ENCODE measurements around the gene CELSR1.

CELSR1 gene

DNA sequence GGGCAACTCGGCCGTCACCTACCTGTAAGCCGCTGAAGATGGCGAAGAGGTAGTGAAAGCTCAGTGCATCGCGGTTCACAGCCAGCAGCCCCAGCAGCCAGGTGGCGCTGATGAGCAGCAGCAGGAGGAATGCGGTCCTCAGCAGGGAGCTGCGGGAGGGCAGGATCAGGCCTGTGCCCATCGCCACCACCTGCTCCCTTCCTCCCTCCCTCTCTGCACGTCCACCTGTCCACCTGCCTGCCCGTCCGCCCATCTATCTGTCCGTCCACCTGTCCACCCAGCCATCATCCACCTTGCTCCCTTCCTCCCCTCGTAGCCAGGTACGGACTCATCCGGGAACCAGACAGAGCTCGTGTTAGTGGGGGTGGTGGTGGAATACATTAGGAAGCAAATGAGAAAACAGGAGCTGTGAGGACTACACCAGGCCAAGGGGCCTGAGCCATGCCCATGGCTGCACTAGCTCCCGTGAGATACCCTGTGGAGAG is 169.7 kb downstream of the CELSR1 start:
- peaks cover 30 to 43% of the 10 kb centered on the region in 2 experiments for H3K36me3 ChIP-seq (ENCODE audit: control insufficient read depth in 1 of 2, insufficient read depth in 2 of 2, low read length in 2 of 2)
- no peak overlapping the region for H2AK5ac ChIP-seq (ENCODE audit: low read length)
- no peak overlapping the region for H3K18ac ChIP-seq (ENCODE audit: low read length)
- H2BK5ac ChIP-seq (ENCODE audit: low read depth, low read length, poor library complexity) = no peak overlapping the region
- peaks cover 2% of the 10 kb centered on the region for H3K9me3 ChIP-seq (ENCODE audit: insufficient read depth, low read depth, low read length)
- no peak overlapping the region for H4K12ac ChIP-seq (ENCODE audit: low read depth, low read length)
- H4K8ac ChIP-seq (ENCODE audit: low read depth, low read length) = no peak overlapping the region
- no peak overlapping the region for H3K23ac ChIP-seq (ENCODE audit: low read length)
- DNase-seq = peak; percentile 59 to 86
- no peaks in the 10 kb centered on the region for H3K27me3 ChIP-seq (ENCODE audit: insufficient read depth, low read length)
- H2BK120ac ChIP-seq (ENCODE audit: insufficient read depth, low read length, poor library complexity) = no peak overlapping the region
- no peak overlapping the region for H3K14ac ChIP-seq (ENCODE audit: low read length)
- H3K79me2 ChIP-seq (ENCODE audit: control insufficient read depth, insufficient read depth, low read length, poor library complexity) = no peaks in the 10 kb centered on the region
- H3K4me2 ChIP-seq (ENCODE audit: low read length) = no peak overlapping the region
- H3K27ac ChIP-seq (ENCODE audit: low read depth, low read length) = no peak overlapping the region
- no peak overlapping the region for H2AFZ ChIP-seq (ENCODE audit: insufficient read depth, low read length, poor library complexity)
- no peak overlapping the region for H4K91ac ChIP-seq (ENCODE audit: low read depth, low read length)
- H3K4me3 ChIP-seq (ENCODE audit: low read depth, low read length) = no peak overlapping the region
- no CpG with 5 or more reads among the region's 19 CpGs for WGBS (ENCODE audit: extremely low coverage, insufficient coverage, insufficient read length)
- no peak overlapping the region for H3K4ac ChIP-seq (ENCODE audit: low read depth, low read length)
- H2BK12ac ChIP-seq (ENCODE audit: low read length) = no peak overlapping the region
- no peaks in the 10 kb centered on the region for H3K79me1 ChIP-seq (ENCODE audit: low read length)
- H3K4me1 ChIP-seq (ENCODE audit: control insufficient read depth in 1 of 2, insufficient read depth in 2 of 2, low read length in 2 of 2) = peaks cover 0 to 2% of the 10 kb centered on the region in 2 experiments
- H3K9ac ChIP-seq (ENCODE audit: low read length) = no peak overlapping the region

DNA sequence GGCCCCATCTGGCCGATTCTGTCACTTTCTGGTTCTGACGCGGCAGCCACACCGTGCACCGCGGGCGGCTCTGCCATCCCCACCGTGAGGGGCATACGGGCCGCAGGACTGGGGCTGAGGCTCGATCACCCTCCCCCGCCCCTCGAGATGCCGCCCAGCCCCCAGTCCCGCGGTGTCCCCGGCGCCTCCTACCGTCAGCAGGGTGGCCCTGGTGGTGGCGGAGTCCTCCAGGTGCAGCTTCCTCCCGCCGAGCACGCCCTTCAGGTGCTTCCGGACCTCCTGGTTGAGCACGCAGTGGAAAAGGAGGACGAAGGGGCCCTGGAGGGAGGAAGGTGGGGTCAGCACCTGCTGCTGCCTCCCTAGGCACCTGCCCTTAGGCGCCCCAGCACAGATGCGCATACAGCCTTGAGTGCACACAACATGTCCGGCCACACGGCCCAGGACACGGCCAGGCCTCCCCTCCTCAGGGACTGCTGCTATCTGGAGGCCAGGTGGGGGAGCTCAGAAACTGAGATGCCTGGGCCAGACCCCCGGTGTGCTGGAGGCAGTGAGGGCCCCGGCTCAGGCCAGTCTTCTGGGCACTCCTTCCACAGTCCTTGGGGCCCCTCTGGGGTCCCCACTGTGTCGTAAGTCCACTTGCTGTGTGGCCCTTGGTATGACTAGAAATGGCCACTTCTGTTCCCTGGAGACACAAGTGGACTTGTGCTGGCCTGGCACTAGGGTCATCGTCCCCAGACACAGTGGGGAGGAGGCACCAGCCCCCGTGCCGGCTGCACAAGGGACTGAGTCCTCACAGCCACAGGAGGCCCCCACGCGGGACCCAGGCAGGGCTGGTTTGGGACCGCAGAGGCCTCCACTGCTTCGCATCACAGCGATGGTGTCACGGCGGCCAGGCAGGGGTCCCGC is 170.4 kb downstream of the CELSR1 start:
- DNase-seq = no peak
- peaks cover 0 to 2% of the 10 kb centered on the region in 2 experiments for H3K4me1 ChIP-seq (ENCODE audit: control insufficient read depth in 1 of 2, insufficient read depth in 2 of 2, low read length in 2 of 2)
- no peaks in the 10 kb centered on the region for H3K79me1 ChIP-seq (ENCODE audit: low read length)
- no peak overlapping the region for H3K4ac ChIP-seq (ENCODE audit: low read depth, low read length)
- H3K4me2 ChIP-seq (ENCODE audit: low read length) = no peak overlapping the region
- no peak overlapping the region for H4K8ac ChIP-seq (ENCODE audit: low read depth, low read length)
- no peak overlapping the region for H2AFZ ChIP-seq (ENCODE audit: insufficient read depth, low read length, poor library complexity)
- H3K23ac ChIP-seq (ENCODE audit: low read length) = no peak overlapping the region
- no peak overlapping the region for H3K4me3 ChIP-seq (ENCODE audit: low read depth, low read length)
- no peak overlapping the region for H2BK120ac ChIP-seq (ENCODE audit: insufficient read depth, low read length, poor library complexity)
- H3K18ac ChIP-seq (ENCODE audit: low read length) = no peak overlapping the region
- H2BK12ac ChIP-seq (ENCODE audit: low read length) = no peak overlapping the region
- no peak overlapping the region for H2AK5ac ChIP-seq (ENCODE audit: low read length)
- no peak overlapping the region for H3K14ac ChIP-seq (ENCODE audit: low read length)
- H3K27ac ChIP-seq (ENCODE audit: low read depth, low read length) = no peak overlapping the region
- no peaks in the 10 kb centered on the region for H3K27me3 ChIP-seq (ENCODE audit: insufficient read depth, low read length)
- WGBS (ENCODE audit: extremely low coverage, insufficient coverage, insufficient read length) = no CpG with 5 or more reads among the region's 45 CpGs
- peaks cover 2% of the 10 kb centered on the region for H3K9me3 ChIP-seq (ENCODE audit: insufficient read depth, low read depth, low read length)
- H2BK5ac ChIP-seq (ENCODE audit: low read depth, low read length, poor library complexity) = no peak overlapping the region
- no peak overlapping the region for H3K9ac ChIP-seq (ENCODE audit: low read length)
- H4K12ac ChIP-seq (ENCODE audit: low read depth, low read length) = no peak overlapping the region
- H3K79me2 ChIP-seq (ENCODE audit: control insufficient read depth, insufficient read depth, low read length, poor library complexity) = no peaks in the 10 kb centered on the region
- peaks cover 27 to 41% of the 10 kb centered on the region in 2 experiments for H3K36me3 ChIP-seq (ENCODE audit: control insufficient read depth in 1 of 2, insufficient read depth in 2 of 2, low read length in 2 of 2)
- no peak overlapping the region for H4K91ac ChIP-seq (ENCODE audit: low read depth, low read length)

DNA sequence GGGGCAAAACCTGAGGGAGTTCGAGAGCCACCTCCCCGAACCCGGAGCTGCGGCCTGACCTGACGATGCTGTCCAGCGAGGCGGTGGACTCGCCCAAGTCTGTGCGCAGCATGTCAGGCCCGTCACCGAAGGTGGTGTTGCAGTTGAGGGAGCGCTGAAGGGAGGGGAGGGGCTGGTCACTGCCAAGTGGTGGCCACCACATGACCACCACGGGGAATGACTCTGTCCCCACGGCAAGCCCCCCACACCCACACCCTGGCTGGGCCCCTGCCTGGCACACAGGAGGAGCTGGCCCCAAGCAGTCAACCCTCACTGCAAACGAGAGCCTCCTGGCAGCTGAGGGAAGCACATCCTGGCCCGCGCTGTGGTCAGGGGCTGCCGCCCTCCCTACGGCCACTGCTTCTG is 171.1 kb downstream of the CELSR1 start:
- H3K79me1 ChIP-seq (ENCODE audit: low read length) = no peaks in the 10 kb centered on the region
- H3K9ac ChIP-seq (ENCODE audit: low read length) = no peak overlapping the region
- H3K4me1 ChIP-seq (ENCODE audit: control insufficient read depth in 1 of 2, insufficient read depth in 2 of 2, low read length in 2 of 2) = peaks cover 0 to 2% of the 10 kb centered on the region in 2 experiments
- peaks cover 2% of the 10 kb centered on the region for H3K9me3 ChIP-seq (ENCODE audit: insufficient read depth, low read depth, low read length)
- no CpG with 5 or more reads among the region's 19 CpGs for WGBS (ENCODE audit: extremely low coverage, insufficient coverage, insufficient read length)
- H3K79me2 ChIP-seq (ENCODE audit: control insufficient read depth, insufficient read depth, low read length, poor library complexity) = no peaks in the 10 kb centered on the region
- H3K14ac ChIP-seq (ENCODE audit: low read length) = no peak overlapping the region
- H2BK12ac ChIP-seq (ENCODE audit: low read length) = no peak overlapping the region
- no peak overlapping the region for H2AK5ac ChIP-seq (ENCODE audit: low read length)
- H3K4me3 ChIP-seq (ENCODE audit: low read depth, low read length) = no peak overlapping the region
- H3K4ac ChIP-seq (ENCODE audit: low read depth, low read length) = no peak overlapping the region
- no peak overlapping the region for H2BK5ac ChIP-seq (ENCODE audit: low read depth, low read length, poor library complexity)
- DNase-seq = no peak
- no peak overlapping the region for H3K4me2 ChIP-seq (ENCODE audit: low read length)
- no peak overlapping the region for H4K8ac ChIP-seq (ENCODE audit: low read depth, low read length)
- H3K36me3 ChIP-seq (ENCODE audit: control insufficient read depth in 1 of 2, insufficient read depth in 2 of 2, low read length in 2 of 2) = peaks cover 27 to 41% of the 10 kb centered on the region in 2 experiments
- H3K27ac ChIP-seq (ENCODE audit: low read depth, low read length) = no peak overlapping the region
- no peak overlapping the region for H4K12ac ChIP-seq (ENCODE audit: low read depth, low read length)
- no peak overlapping the region for H4K91ac ChIP-seq (ENCODE audit: low read depth, low read length)
- H3K18ac ChIP-seq (ENCODE audit: low read length) = no peak overlapping the region
- no peak overlapping the region for H3K23ac ChIP-seq (ENCODE audit: low read length)
- no peak overlapping the region for H2BK120ac ChIP-seq (ENCODE audit: insufficient read depth, low read length, poor library complexity)
- H3K27me3 ChIP-seq (ENCODE audit: insufficient read depth, low read length) = no peaks in the 10 kb centered on the region
- no peak overlapping the region for H2AFZ ChIP-seq (ENCODE audit: insufficient read depth, low read length, poor library complexity)

DNA sequence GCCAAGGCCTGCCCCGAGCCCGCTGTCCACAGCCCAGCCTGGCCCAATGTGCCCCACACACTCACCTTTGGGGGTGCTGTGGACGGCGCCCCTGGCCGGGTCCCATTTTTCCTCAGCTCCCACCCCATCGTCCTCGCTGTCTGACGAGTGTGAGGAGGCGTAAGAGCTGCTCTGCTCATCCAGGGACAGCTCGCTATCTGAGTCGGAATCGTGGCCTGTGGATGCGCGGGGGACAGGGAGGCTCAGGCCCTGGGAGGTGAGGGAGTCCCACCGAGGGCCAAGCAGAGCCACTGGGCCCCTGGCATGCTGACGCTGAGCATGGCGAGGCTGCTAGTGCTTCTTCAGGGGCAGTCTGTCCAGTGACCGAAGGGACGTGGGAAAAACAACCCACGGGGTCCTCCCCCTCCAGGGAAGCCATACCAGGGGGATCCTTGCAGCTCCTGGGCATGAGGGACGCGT is 172.2 kb downstream of the CELSR1 start:
- Histone ChIP-seq H4K12ac (ENCODE audit: low read depth, low read length) (no peak overlapping the region), H3K4me2 (ENCODE audit: low read length) (no peak overlapping the region), H3K36me3 (ENCODE audit: control insufficient read depth in 1 of 2, insufficient read depth in 2 of 2, low read length in 2 of 2) (peaks cover 26 to 41% of the 10 kb centered on the region in 2 experiments), H3K27ac (ENCODE audit: low read depth, low read length) (no peak overlapping the region), H4K91ac (ENCODE audit: low read depth, low read length) (no peak overlapping the region), H3K27me3 (ENCODE audit: insufficient read depth, low read length) (no peaks in the 10 kb centered on the region), H4K8ac (ENCODE audit: low read depth, low read length) (no peak overlapping the region), H3K4me3 (ENCODE audit: low read depth, low read length) (no peak overlapping the region), H3K79me1 (ENCODE audit: low read length) (no peaks in the 10 kb centered on the region), H3K18ac (ENCODE audit: low read length) (no peak overlapping the region), H2BK5ac (ENCODE audit: low read depth, low read length, poor library complexity) (no peak overlapping the region), H2BK12ac (ENCODE audit: low read length) (no peak overlapping the region), H3K9ac (ENCODE audit: low read length) (no peak overlapping the region), H3K79me2 (ENCODE audit: control insufficient read depth, insufficient read depth, low read length, poor library complexity) (no peaks in the 10 kb centered on the region), H3K23ac (ENCODE audit: low read length) (no peak overlapping the region), H3K4me1 (ENCODE audit: control insufficient read depth in 1 of 2, insufficient read depth in 2 of 2, low read length in 2 of 2) (peaks cover 0 to 1% of the 10 kb centered on the region in 2 experiments), H2BK120ac (ENCODE audit: insufficient read depth, low read length, poor library complexity) (no peak overlapping the region), H2AK5ac (ENCODE audit: low read length) (no peak overlapping the region), H2AFZ (ENCODE audit: insufficient read depth, low read length, poor library complexity) (no peak overlapping the region), H3K14ac (ENCODE audit: low read length) (no peak overlapping the region), H3K4ac (ENCODE audit: low read depth, low read length) (no peak overlapping the region), H3K9me3 (ENCODE audit: insufficient read depth, low read depth, low read length) (peaks cover 2% of the 10 kb centered on the region)
- no CpG with 5 or more reads among the region's 22 CpGs for WGBS (ENCODE audit: extremely low coverage, insufficient coverage, insufficient read length)
- DNase-seq = no peak

Measured in trophoblast cell (in vitro differentiated cells and primary cell).